ENCODE data around the gene OGFOD2.

GRCh38 chr12:122998316-122998715 is 23.3 kb downstream of the OGFOD2 start:
- TF ChIP-seq, protein P1, sequence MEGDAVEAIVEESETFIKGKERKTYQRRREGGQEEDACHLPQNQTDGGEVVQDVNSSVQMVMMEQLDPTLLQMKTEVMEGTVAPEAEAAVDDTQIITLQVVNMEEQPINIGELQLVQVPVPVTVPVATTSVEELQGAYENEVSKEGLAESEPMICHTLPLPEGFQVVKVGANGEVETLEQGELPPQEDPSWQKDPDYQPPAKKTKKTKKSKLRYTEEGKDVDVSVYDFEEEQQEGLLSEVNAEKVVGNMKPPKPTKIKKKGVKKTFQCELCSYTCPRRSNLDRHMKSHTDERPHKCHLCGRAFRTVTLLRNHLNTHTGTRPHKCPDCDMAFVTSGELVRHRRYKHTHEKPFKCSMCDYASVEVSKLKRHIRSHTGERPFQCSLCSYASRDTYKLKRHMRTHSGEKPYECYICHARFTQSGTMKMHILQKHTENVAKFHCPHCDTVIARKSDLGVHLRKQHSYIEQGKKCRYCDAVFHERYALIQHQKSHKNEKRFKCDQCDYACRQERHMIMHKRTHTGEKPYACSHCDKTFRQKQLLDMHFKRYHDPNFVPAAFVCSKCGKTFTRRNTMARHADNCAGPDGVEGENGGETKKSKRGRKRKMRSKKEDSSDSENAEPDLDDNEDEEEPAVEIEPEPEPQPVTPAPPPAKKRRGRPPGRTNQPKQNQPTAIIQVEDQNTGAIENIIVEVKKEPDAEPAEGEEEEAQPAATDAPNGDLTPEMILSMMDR (IDR thresholded peaks at IDR 0.05): no peak
- no peak for TF ChIP-seq POLR2A (IDR thresholded peaks at IDR 0.05)

All from thyroid gland (tissue), 4 donors.